HepG2 (cell line): ENCODE results near the gene RTCA.

Experiments used
- ATF2 ChIP-seq: sonication (generic); formaldehyde crosslinking; IDR thresholded peaks from 2 replicates; pipeline ENCODE4 v1.4.0; 2020; ENCODE audit warnings: missing genetic modification reagents
- CCAR2 ChIP-seq: fragments of 200-400 bp; formaldehyde crosslinking; optimal IDR thresholded peaks from 2 replicates; pipeline ENCODE3; 2018; ENCODE audit warnings: low read depth, mild to moderate bottlenecking, low read length, moderate library complexity
- NFIC ChIP-seq: IDR thresholded peaks from 2 replicates; pipeline ENCODE4 v1.6.1; 2012; ENCODE audit warnings: mild to moderate bottlenecking, low read length, inconsistent platforms
- ZNF121 ChIP-seq: sonication (generic); formaldehyde crosslinking; IDR thresholded peaks from 2 replicates; pipeline ENCODE4 v1.5.0; 2020; ENCODE audit warnings: mild to moderate bottlenecking, missing genetic modification reagents
- ZNF350 ChIP-seq: sonication (generic); formaldehyde crosslinking; IDR thresholded peaks from 2 replicates; pipeline ENCODE4 v1.4.0; 2020; ENCODE audit warnings: mild to moderate bottlenecking, low read depth, missing genetic modification reagents, borderline replicate concordance

- TF ChIP-seq ZNF350 (CRISPR knock-in tag), result no peak
- TF ChIP-seq CCAR2, result no peak
- TF ChIP-seq ATF2 (CRISPR knock-in tag), result no peak
- no peak for TF ChIP-seq NFIC
- no peak for TF ChIP-seq ZNF121 (CRISPR knock-in tag)
Observed at GRCh38 chr1:100266741-100267140, 725 bp downstream of the RTCA start.
